Right atrium auricular region (tissue), 2 donors: ENCODE measurements around the gene XKR7. TPM values are rescaled to one million over a fixed set of nuclear protein-coding genes. Genes with fewer than 3 reads are reported as not detected.

Experiments used
- DNase-seq: peaks from one replicate; pipeline ENCODE4 v3.0.0-alpha.2; 2019; ENCODE audit warnings: low spot score
- H3K27ac ChIP-seq, 2 donors: fragments of 200-600 bp; sonication (generic); 1 replicate in 1 of 2; 2 replicates in 1 of 2; pipeline ENCODE4 v1.5.1; 2016 to 2019
- H3K27me3 ChIP-seq, 2 donors: fragments of 200-600 bp; sonication (generic); one replicate each; pipeline versions ENCODE4 v1.5.1 to v1.6.0; 2017 to 2019
- H3K36me3 ChIP-seq: fragments of 200-600 bp; sonication (generic); one replicate; pipeline ENCODE4 v1.5.1; 2016
- H3K4me1 ChIP-seq, 2 donors: fragments of 200-600 bp; sonication (generic); one replicate each; pipeline versions ENCODE4 v1.5.1 to v1.6.0; 2017 to 2019
- H3K4me3 ChIP-seq, 2 donors: fragments of 200-600 bp; sonication (generic); 1 replicate in 1 of 2; 2 replicates in 1 of 2; pipeline ENCODE4 v1.5.1; 2017 to 2019; ENCODE audit warnings: mild to moderate bottlenecking in 1 of 2, moderate library complexity in 1 of 2
- H3K9me3 ChIP-seq, 2 donors: fragments of 200-600 bp; sonication (generic); one replicate each; pipeline ENCODE4 v1.5.1; 2019
- total RNA-seq, 2 donors: library from RNA; depleted of rRNA; stranded (reverse); fragments of >200 nt; gene quantifications; one replicate each; pipeline ENCODE4 v1.1.0, GENCODE V29; 2016
- TF ChIP-seq, protein P1 (sequence below), 2 donors: fragments of 200-600 bp; sonication (generic); IDR thresholded peaks; one replicate each; pipeline ENCODE4 v1.5.1; 2019; ENCODE audit warnings: antibody characterized with exemption in 2 of 2

The XKR7 gene
- total RNA-seq, 2 donors from 2014 or later, result not detected

DNA sequence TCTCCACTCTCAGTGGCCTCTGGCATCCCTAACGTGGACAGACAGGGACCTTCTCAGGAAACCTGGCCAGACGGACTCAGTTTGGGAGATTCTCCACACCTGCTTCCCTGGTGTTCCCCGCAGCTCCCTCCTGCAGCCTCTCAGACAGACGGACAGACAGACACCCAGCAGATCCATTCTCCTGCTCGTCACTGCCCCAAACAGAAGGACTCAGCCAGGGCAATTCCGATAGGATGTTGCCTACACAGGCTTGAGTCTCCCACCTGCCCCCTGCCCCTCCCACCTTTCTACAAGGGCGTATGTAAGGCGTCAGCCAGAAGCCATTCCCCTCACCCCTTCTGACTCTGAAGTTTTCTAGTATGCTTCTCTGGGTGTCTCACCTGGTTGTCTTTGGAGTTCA, 42.7 kb downstream of the XKR7 start:
- no peaks in the 10 kb centered on the region for H3K27me3 ChIP-seq
- peak overlapping the region; percentile 31 to 45 for H3K4me3 ChIP-seq
- H3K27ac ChIP-seq, result peak overlapping the region; percentile 16 to 61
- TF ChIP-seq, protein P1, sequence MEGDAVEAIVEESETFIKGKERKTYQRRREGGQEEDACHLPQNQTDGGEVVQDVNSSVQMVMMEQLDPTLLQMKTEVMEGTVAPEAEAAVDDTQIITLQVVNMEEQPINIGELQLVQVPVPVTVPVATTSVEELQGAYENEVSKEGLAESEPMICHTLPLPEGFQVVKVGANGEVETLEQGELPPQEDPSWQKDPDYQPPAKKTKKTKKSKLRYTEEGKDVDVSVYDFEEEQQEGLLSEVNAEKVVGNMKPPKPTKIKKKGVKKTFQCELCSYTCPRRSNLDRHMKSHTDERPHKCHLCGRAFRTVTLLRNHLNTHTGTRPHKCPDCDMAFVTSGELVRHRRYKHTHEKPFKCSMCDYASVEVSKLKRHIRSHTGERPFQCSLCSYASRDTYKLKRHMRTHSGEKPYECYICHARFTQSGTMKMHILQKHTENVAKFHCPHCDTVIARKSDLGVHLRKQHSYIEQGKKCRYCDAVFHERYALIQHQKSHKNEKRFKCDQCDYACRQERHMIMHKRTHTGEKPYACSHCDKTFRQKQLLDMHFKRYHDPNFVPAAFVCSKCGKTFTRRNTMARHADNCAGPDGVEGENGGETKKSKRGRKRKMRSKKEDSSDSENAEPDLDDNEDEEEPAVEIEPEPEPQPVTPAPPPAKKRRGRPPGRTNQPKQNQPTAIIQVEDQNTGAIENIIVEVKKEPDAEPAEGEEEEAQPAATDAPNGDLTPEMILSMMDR (IDR thresholded peaks at IDR 0.05), result no peak
- peaks cover 0 to 29% of the 10 kb centered on the region in 2 donors for H3K4me1 ChIP-seq
- no peak for DNase-seq
- no peaks in the 10 kb centered on the region for H3K9me3 ChIP-seq
- no peaks in the 10 kb centered on the region for H3K36me3 ChIP-seq

DNA sequence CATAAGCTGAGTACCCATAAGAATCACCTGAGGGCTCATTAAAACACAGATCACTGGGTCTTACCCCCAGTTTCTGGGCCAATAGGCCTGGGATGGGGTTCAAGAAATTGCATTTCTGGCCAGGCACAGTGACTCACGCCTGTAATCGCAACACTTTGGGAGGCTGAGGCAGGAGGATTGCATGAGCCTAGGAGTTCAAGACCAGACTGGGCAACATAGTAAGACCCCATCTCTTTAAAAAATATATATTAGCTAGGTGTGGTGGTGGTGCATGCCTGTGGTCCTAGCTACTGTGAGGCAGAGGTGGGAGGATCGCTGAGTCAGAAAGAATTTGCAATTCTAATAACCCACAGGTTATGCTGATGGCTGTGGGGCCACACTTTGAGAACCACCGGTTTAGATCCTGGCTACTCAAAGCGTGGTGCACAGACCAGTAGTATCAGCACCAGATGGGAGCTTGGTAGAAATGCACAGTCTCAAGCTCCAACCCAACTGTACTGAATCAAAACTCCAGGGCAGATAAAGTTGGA, 44.3 kb downstream of the XKR7 start:
- no peak for DNase-seq
- H3K27ac ChIP-seq, result no peak overlapping the region
- H3K27me3 ChIP-seq, result no peaks in the 10 kb centered on the region
- TF ChIP-seq, protein P1 (IDR thresholded peaks at IDR 0.05), result no peak
- peaks cover 0 to 23% of the 10 kb centered on the region in 2 donors for H3K4me1 ChIP-seq
- peak overlapping the region in 1 of 2 donors; percentile 45 for H3K4me3 ChIP-seq
- no peaks in the 10 kb centered on the region for H3K9me3 ChIP-seq
- H3K36me3 ChIP-seq, result no peaks in the 10 kb centered on the region

DNA sequence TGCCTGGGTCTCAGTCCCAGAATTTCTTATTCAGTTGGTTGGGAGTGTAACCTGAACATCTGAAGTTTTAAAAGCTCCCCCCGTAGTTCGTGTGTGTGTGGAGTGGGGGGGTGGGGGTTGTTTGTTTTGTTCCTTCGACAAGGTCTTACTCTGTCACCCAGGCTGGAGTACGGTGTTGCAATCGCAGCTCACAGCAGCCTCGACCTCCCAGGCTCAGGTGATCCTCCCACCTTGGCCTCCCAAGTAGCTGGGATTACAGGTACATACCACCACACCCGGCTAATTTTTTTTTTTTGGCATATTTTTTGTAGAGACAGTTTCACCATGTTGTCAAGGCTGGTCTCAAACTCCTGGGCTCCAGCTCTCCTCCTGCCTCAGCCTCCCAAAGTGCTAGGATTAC, 45.4 kb downstream of the XKR7 start:
- Histone ChIP-seq H3K4me1 (peaks cover 0 to 14% of the 10 kb centered on the region in 2 donors), H3K27ac (no peak overlapping the region), H3K36me3 (no peaks in the 10 kb centered on the region), H3K27me3 (no peaks in the 10 kb centered on the region), H3K4me3 (no peak overlapping the region), H3K9me3 (no peaks in the 10 kb centered on the region)
- DNase-seq, result no peak
- TF ChIP-seq, protein P1 (IDR thresholded peaks at IDR 0.05), result no peak

DNA sequence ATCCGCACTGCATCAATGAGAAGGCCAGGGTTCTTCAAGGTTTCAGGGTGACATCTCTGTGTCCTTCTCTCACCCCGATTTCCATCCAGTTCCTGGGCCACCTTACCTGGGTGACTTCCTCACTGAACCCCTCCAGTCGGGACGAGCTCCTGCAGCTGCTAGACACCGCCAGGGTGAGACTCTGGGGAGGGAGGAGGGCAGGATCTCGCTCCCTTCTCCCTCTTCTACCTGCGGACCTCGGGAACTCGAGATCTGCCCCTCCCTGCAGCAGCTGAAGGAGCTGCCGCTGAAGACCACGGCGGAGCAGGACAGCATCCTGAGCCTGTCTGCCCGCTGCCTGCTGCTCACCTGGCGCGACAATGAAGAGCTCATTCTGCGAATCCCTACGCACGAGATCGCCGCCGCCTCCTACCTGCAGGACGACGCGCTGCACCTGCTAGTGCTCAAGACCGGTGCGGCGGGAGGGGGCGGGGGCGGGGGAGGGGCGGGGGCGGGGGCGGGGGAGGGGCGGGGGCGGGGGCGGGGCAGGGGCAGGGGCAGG, 49.8 kb downstream of the XKR7 start:
- TF ChIP-seq, protein P1 (IDR thresholded peaks at IDR 0.05), result no peak
- Histone ChIP-seq H3K4me1 (peaks cover 0 to 16% of the 10 kb centered on the region in 2 donors), H3K27me3 (peaks cover 0 to 3% of the 10 kb centered on the region in 2 donors), H3K36me3 (no peaks in the 10 kb centered on the region), H3K9me3 (no peaks in the 10 kb centered on the region), H3K4me3 (no peak overlapping the region), H3K27ac (no peak overlapping the region)
- no peak for DNase-seq

DNA sequence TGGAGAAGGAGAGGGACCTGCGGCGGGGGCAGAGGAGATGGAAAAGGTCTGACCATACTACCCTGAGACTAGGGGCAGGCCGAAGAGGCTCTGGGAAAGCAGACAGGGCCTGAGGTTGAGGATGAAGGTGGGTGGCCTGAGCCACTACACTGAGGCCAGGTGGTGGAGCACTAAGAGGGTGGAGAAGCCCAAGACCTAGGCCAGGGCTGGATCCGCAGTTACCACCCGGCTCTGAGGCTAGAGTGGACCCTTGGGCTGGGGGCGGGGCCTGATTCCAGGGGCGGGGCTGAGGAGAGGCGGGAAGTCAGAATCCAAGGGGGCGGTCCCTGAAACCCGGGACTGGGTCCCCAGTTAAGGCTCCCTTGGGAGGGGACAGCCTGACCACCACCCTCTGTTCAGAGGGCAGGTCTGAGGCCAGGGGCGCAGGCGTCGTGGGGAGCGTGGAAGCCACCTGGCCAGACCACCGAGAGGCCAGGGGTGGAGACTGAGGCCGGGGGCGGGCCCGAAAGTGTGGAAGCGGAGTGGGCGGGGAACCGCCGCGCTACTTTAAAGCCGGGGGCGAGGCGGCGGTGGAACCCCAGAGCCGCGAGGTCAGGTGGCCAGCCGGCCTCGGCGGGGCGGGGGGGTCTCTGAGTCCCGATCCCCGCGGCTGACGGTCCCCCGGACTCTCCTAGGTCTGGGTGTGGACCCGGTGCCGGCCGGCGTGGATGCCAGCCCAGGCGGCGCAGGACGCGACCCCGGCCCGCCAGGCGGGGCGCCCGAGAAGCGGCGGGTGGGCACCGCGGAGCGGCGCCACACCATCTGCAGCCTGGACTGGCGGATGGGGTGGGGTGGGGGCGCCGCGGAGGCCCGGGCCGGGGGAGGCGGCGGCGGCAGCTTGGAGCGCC, 50.6 kb downstream of the XKR7 start:
- H3K4me1 ChIP-seq, result peaks cover 0 to 16% of the 10 kb centered on the region in 2 donors
- peaks cover 0 to 3% of the 10 kb centered on the region in 2 donors for H3K27me3 ChIP-seq
- peak overlapping the region in 1 of 2 donors; percentile 13 for H3K27ac ChIP-seq
- TF ChIP-seq, protein P1 (IDR thresholded peaks at IDR 0.05), result no peak
- DNase-seq, result no peak
- H3K9me3 ChIP-seq, result no peaks in the 10 kb centered on the region
- no peaks in the 10 kb centered on the region for H3K36me3 ChIP-seq
- H3K4me3 ChIP-seq, result peak overlapping the region; percentile 44 to 56
